Activated CD8-positive, alpha-beta memory T cell treated with anti-CD3 and anti-CD28 coated beads for 48 hours (primary cell): ENCODE data around the gene PPP2R3B.
"Not testable (repeated sequence)": the region's sequence is repeated elsewhere in the genome, so short reads cannot be mapped to it uniquely, and the experiment has no call there.

ENCODE experiments used
- DNase-seq, 3 experiments: peaks; one replicate each; pipeline ENCODE4 v3.0.0-alpha.2; 2020; ENCODE audit warnings: low read depth in 2 of 3, low spot score in 2 of 3

Gene PPP2R3B

DNA sequence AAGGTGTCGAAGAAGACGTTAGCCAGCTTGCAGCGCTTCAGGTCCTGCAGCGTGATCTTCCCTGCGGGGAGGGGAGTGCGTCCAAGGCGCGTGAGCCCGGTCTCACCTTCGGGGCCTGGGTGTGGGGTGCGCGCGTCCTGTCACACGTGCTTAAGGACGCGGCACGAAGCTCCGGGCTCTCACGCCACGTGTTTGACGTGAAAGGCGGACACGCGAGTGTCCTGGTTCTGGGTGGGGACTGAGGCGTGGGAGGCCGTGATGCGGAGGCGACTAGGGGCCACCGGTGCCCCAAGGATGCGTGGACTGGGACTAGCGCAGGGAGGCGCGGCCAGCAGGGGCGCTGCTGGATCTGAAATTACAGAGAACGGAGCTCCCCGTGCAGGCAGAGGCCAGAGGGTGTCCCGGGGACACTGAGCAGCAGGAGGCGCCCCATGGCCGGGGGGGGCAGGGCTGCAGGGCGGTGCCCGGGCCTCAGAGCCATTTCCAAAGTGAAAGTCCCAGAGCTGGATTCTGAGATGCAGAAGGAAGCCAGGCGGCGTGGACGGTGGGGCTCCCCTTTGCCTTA is 47.8 kb downstream of the PPP2R3B start:
- no peak for DNase-seq

DNA sequence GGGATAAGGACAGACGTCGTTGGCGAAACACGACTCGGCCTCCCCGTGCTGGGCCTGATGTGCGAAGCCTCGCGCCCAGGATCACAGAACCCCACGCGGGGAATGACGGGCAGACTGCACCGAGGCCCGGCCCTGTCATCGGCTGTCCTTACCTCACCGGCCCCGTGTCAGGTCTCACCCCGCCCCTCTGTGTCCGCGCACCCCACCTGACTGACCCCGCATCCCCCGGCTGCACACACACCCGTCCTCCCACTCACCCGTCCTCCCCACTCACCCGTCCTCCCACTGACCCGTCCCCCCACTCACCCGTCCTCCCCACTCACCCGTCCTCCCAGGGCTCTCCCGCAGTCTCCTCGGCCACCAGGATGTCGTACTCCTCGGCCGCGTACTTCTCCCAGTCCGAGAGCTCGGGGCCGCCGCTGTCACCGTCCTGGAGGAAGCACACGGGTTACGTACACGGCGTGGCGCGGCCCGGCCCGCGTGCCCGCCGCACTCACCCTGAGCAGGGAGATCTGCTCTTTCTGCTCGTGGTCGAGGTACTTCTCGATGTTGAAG is 48.3 kb downstream of the PPP2R3B start:
- no peak for DNase-seq

DNA sequence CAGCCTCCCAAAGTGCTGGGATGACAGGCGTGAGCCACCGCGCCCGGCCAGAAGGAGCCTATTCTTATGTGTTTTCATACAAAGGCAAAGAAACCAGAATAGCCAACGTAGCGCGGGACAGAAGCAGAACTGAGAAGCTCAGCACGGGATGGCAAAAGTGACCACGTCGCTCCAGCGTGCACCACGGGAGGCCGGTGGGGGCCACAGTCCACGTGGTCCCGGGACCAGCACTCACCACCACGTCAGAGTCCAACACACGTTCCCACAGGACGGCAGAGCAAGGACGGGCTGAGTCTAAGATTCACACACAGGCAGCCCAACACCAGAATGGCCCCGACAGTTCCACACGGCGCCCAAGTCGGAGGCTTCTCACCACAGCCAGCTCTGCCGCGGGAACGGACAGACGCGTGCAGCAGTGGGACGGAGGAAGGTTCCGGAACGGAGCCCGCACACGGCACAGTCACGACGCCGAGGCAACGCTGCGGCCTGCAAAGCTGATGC is 49.3 kb downstream of the PPP2R3B start:
- DNase-seq: no peak

DNA sequence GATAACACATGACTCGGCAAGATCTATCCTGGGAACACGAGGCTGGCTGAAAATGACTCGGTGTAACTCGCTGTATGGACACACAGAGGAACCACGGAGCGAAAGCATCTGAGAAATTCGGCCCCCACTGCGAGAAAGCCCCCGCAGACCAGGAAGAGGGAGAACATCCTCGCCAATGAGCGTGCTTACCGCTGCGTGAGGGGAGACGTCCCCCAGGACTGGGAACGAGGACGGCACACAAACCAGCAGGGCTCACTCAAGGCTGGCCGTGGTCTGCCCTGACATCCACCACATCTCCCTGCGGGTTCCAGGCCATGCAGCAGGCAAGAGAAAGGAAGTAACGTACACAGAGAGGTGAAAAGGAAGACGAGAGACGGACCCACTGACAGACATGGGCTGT is 50.5 kb downstream of the PPP2R3B start:
- DNase-seq: no peak

DNA sequence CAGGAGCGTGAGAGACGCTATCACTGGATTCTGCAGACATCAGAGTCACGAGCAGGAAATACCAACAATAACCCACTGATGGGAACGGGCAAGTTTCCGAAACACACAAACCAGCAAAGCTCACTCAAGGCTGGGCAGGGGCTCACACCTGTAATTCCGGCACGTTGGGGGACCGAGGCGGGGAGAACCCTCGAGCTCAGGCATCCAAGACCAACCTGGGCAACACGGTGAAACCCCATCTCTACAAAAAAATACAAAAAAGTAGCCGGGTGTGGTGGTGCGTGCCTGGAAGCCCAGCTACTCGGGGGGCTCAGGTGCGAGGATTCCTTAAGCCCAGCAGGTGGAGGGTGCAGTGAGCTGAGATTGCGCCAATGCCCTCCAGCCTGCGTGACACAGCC is 51.0 kb downstream of the PPP2R3B start:
- DNase-seq: no peak

DNA sequence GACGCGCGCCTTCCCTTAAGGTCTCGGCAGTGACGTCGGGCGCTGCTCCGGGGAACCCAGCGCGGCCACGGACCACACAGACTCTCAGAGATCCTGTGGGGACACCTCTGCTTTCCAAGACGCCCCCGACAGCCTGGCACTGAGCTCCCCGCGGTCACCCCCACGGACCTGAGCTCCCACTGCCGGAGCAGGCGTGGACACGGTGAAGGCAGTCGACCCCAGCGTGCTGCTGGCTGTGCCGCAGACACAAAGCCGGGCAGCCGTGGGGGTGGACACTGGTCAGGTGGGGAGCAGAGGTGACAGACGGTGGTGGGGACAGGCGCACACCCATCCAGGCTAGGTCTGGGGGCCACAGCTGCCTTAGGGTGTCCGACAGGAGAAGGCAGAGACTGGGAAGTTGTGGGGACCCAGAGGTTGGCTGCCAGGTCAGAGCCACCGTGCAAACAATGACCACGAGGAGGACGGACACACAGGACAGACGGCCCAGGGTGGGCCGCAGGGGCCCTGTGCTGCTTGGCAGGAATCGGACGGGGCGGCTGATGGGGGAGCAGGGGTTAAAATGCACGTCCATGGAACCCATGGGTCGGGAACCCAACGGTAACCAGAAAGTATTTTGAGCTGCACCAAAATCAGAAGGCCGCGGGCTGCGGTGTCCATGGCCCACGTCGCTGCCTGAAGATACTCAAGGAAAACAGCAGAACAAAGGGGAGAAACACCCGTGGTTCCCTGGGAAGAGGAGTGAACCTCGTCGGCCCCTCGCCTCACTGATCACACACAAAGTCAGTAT is 51.5 kb downstream of the PPP2R3B start:
- DNase-seq: no peak

DNA sequence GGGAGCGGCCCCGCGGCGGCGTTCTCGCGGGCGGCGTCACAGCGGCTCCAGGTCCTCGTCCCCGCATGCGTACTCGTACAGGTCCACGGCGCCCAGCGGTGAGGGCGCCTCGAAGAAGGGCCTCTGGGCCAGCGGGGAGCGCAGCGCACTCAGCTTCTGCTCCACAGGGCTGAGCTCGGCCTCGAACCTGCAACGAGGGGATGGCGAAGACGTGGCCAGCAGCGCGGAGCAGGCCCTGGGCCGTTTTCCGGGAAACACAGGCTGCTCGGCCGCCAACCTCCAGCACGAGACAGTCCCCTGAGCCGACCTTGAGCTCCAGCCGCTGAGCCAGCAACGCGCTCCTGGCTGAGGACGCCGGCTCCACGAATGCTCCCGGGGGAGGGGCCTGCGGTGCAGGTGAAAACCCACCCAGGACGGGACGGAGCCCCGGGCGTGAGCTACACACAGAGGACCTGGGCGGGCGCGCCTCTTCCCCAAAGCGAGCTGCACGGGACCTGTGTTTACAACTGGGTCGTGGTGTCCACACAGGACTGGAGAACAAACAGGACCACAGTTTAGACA is 52.3 kb downstream of the PPP2R3B start:
- no peak for DNase-seq

DNA sequence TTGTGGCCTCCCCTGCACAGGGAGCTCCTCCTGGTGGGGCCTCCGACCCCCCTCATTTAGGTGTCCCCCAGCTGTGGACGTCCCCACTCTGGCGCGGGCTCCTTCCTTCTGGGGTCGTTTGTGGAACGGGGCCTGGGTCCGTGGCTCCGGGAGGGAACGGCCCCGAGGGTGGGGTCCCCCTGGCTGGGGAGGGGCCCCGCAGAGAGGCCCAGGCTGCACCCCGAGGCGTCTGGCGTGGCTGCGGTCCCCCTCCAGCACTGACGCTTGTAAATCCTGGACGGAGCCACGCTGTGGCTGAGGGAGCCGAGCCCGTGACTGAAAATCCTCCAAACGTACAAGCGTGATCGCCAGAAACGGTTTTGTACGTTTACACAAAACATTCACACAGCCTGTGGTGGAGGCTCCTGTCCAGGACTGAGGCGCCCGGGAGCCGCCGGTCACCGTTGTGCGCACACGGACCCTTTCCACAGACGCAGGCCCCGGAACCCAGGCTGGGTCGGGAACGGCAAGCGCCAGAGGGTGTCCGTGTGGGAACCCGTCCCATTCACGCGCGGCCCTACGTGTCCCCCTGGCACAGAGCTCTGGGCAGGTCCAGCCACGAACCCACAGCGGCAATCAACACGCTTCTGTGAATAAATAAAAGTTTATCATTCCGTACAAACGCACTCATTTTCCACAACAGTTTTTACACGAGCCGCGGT is 52.9 kb downstream of the PPP2R3B start:
- DNase-seq: no peak

DNA sequence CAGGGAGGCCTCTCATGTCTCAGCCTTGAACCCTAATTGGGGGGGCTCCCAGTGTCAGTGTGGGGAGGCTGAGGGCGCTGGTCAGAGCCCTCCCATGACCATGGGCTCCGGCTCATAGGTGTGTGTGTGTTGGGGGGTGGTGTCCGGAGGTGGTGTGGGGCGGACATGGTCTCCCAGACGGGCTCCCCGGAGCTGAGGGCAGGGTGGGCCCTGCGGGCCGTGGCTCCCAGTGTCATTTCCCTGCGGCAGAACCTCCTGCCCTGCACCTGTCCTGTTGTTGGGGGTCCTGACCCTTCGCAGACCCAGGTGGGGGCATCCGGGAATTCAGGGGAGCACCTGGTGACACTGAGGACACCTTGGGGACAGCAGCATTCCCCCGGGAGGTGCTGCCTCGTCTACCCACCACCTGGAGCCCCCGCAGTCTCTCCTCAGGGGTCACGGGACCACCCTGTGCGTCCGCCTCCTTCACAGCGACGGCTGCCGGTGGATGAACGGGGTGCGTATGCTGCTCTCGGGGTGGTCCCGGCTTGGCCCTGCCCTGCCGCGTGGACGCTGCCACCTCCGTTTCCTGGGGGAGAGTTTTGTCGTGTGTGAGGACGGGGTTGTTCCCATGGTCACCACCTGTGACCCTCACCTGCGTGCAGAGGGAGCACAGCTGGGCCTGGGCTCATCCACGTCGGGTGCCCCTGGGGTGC is 53.6 kb downstream of the PPP2R3B start:
- no peak for DNase-seq

DNA sequence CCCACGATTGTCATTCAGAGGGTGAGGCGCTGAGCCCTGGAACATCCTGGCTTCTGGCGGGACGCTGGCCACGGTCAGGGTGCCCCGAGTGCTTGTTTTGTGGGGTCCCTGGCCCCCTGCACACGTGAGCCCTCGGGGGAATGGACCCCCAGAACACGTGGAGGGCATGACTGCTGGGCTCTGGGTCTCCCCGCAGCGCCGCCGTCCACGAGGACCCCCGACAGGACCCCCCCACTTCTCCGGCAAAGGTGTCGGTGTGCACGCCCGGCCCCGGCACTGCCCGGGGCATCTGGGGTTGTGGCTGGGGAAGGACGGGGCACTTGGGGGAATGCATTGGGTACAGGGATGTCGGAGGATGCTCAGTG is 54.2 kb downstream of the PPP2R3B start:
- DNase-seq: no peak

DNA sequence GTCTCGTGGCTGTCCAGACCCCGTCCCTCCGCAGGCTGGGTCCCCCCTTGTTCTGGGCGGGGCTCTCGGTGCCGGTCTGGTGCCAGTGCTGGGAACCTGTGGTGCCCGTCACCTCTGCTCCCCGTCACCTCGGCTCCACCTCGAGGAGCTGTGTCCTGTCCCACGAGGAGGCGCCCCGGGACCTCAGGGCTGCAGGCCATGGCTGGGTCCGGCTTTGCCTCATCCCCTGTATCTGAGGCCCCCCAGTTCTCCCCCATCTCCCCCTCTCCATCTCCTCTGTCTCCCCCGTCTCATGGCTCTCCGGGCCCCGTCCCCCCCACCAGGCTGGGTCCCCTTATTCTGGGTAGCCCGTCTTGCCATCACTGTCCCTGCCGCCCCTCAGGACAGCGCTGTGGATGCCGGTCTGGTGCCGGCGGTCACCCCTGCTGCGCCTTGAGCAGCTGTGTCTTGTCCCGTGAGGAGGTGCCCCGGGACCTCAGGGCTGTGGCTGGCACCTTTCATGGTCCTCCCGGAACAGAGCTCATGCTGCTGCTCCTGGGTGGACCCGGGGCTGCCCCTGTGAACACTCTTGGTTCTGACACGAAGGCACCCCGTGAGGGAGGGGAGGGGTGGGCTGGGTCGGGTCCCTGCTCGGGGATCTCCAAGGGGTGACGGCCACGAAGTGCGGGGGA is 54.7 kb downstream of the PPP2R3B start:
- no peak for DNase-seq

DNA sequence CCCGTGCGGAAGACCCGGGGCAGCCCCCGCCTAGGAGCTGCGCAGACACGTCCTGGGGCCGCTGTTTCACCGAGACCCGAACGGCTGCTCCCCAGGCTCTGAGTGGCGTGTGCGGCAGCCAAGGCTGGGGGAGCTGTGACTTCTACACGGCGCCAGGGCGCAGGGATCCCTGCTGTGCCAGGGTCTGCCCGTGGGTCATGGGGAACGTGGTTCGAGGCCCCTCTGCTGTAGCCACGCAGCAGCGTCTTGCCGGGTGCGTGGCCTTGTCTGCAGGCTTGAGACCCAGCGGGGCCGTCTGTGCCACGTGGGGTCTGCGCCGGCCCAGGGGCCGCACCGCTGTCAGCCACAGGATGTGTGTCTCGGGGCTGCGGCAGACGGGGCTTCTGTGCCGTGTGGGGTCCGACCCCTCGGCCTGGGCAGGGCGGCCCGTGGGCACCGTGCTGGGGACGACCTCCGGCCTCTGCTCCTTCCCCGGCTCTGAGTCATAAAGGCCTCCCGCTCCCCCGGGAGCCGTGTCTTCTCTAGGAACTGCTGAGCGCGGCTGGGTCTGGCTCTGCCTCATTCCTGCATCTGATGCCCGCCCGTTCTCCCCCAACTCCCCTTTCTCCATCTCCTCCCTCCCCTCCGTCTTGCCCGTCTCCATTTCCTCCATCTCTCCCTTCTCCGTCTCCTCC is 55.4 kb downstream of the PPP2R3B start:
- DNase-seq: no peak

DNA sequence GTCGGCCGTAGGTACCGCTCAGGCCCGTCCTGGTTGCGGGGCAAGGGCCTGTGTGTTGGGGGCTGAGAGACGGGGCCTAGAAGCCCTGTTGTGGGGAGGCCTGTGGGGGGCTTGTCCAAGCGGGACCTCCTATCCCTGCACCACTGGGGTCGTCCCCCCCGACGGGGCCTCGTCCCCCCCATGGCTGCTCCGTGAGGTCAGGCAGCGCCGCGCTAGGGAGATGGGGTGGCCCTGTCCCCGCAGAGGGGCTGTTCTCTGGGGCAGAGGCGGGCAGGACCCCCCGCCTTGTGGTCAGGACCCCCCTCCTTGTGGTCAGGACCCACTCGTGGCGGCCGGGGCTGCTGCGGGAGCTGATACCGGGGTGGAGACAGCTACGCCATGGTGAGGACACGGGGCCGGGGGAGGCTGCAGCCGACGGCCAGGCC is 56.0 kb downstream of the PPP2R3B start:
- no peak for DNase-seq

DNA sequence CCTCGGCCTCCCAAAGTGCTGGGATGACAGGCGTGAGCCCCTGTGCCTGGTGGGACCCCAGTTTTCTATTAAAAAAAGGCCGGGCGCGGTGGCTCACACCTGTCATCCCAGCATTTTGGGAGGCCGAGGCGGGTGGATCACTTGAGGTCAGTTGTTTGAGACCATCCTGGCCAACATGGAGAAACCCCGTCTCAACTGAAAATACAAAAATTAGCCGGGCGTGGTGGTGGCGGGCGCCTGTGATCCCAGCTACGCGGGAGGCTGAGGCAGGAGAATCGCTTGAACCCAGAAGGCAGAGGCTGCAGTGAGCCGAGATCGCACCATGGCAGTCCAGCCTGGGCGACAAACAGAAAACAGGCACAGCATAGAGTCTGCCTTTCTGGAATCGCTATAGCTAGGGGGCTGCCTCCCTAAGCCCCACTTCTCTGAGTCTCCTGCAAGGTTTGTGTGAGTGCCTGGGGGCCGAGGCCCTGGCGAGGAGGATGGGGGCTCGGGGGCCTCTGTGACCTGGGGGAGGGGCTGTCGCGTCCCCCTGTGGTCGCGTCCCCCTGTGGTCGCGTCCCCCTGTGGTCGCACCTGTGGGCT is 56.5 kb downstream of the PPP2R3B start:
- not testable (repeated sequence) for DNase-seq

DNA sequence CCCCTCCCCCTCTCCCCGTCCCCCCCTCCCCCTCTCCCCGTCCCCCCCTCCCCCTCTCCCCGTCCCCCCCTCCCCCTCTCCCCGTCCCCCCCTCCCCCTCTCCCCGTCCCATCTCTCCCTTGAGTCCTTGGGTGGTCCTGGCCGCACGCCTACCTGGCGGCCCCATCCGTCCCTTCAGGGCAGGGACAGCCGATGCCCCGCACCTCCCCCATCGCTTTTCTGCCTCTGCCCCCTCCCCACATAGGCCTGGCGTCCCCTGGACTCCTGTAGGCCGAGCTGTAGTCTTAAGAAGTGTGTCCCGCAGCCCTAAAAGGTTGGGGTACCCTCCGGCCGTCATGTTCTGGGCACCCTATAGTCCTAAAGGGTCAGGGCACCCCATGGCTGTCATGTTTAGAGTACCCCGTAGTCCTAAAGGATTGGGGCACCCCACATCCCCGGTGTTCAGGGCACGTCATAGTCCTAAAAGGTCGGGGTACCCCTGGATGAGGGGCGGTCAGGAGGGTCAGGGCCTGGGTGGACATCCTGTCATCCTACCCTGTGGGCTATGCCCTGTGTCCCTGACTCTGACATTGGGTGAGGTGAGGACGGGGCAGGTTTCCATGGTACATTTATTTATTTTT is 57.3 kb downstream of the PPP2R3B start:
- no peak for DNase-seq

DNA sequence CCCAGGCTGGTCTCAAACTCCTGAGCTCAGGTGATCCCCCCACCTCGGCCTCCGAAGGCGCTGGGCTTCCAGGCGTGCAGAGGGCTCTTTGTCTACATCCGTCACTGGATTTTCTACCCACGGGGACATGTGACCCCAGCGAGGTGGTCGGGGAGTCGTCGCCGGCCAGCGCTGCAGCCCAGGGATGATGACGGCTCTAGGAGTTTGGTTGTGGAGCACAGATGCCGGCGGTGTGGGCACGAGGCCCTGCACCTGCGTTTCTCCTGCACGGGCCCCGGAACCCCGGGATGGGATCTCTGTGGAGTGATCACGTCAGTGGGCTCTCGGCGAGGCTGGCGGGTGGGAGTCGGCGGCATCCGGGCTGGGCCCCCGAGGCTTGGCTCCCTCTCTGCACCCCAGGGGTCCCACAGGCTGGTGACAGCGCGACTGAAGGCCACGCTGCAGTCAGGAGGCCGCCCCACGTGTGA is 59.0 kb downstream of the PPP2R3B start:
- no peak for DNase-seq

DNA sequence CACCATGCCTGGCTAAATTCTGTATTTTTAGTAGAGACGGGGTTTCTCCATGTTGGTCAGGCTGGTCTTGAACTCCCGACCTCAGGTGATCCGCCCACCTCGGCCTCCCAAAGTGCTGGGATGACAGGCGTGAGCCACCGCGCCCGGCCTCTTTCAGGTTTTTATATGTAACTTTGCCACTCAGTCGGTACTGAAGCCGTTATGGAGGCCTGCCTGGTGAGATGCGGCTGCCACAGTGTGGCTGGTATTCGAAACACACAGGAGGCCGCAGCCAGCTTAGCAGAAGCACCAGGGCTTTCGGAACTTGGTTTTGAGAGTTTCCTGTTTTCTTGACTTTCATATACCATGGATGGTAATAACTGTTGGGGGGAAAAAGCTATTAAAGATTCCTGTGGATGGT is 62.0 kb downstream of the PPP2R3B start:
- DNase-seq: not testable (repeated sequence)

DNA sequence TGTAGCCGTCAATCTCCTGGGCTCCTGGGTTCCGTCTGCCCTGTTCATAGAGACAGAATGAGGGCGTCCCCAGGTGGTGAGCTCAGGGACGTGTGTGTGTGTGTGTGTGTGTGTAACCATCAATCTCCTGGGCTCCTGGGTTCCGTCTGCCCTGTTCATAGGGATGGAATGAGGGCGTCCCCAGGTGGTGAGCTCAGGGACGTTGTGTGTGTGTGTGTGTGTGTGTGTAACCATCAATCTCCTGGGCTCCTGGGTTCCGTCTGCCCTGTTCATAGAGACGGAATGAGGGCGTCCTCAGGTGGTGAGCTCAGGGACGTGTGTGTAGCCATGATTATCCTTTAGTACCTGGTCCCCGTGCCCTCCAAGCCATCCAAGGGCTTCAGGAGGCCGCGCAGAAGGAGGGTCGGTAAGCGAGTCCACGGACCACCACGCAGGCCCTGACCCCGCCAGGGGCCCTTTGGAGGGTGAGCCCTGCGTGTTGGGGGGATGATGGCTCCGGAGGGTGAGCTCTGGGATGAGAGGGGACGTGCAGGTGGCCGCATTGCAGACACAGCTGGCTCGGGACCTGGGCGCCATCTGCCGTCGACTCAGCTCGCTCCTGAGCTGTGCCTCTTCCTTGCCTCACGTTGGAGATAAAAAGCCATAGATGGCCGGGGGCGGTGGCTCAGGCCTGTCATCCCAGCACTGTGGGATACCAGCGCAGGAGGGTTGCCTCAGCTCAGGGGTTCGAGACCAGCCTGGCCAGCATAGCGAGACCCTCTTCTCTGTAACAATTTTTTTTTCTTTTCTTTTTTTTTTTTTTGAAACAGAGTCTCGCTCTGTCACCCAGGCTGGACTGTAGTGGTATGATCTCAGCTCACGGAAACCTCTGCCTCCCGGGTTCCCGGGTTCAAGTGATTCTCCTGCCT is 62.7 kb downstream of the PPP2R3B start:
- DNase-seq: no peak
